Measurements from ENCODE around the gene PHF21A. TPM values are rescaled to one million over a fixed set of nuclear protein-coding genes. Genes with fewer than 3 reads are reported as not detected.

PHF21A gene
- total RNA-seq, 1 donor from 2014 or later: 30.7 TPM

GRCh38 chr11:46075168-46075567 lies 46.1 kb downstream of the PHF21A start:
- DNase-seq: no peak

- no peak for DNase-seq
Measured at GRCh38 chr11:46073632-46074031, 47.6 kb downstream of the PHF21A start.

- no peak for DNase-seq
Measured at GRCh38 chr11:46072172-46072964, 48.9 kb downstream of the PHF21A start.

GRCh38 chr11:46071091-46071490 lies 50.2 kb downstream of the PHF21A start:
- DNase-seq: no peak

- DNase-seq: no peak
Measured at GRCh38 chr11:46069595-46069994, 51.7 kb downstream of the PHF21A start.

- no peak for DNase-seq
Measured at GRCh38 chr11:46066335-46066734, 54.9 kb downstream of the PHF21A start.

- no peak for DNase-seq
Measured at GRCh38 chr11:46065681-46066080, 55.6 kb downstream of the PHF21A start.

- DNase-seq: no peak
Measured at GRCh38 chr11:46064221-46064620, 57.0 kb downstream of the PHF21A start.

- no peak for DNase-seq
Measured at GRCh38 chr11:46063138-46063537, 58.1 kb downstream of the PHF21A start.

GRCh38 chr11:46060013-46060412 lies 61.2 kb downstream of the PHF21A start:
- no peak for DNase-seq

- no peak for DNase-seq
Measured at GRCh38 chr11:46057489-46057888, 63.8 kb downstream of the PHF21A start.

GRCh38 chr11:46055371-46055770 lies 65.9 kb downstream of the PHF21A start:
- DNase-seq: no peak

GRCh38 chr11:46051102-46051501 lies 70.2 kb downstream of the PHF21A start:
- no peak for DNase-seq

GRCh38 chr11:46050662-46051061 lies 70.6 kb downstream of the PHF21A start:
- DNase-seq: no peak

- DNase-seq: no peak
Measured at GRCh38 chr11:46050003-46050461, 71.2 kb downstream of the PHF21A start.

- no peak for DNase-seq
Measured at GRCh38 chr11:46049325-46049897, 71.8 kb downstream of the PHF21A start.

GRCh38 chr11:46048198-46048597 lies 73.1 kb downstream of the PHF21A start:
- DNase-seq: no peak

- no peak for DNase-seq
Measured at GRCh38 chr11:46047520-46047919, 73.7 kb downstream of the PHF21A start.

GRCh38 chr11:46045811-46046210 lies 75.4 kb downstream of the PHF21A start:
- DNase-seq: no peak

GRCh38 chr11:46044601-46045000 lies 76.7 kb downstream of the PHF21A start:
- no peak for DNase-seq

GRCh38 chr11:46039990-46040389 lies 81.3 kb downstream of the PHF21A start:
- DNase-seq: no peak

- no peak for DNase-seq
Measured at GRCh38 chr11:46038529-46038928, 82.7 kb downstream of the PHF21A start.

GRCh38 chr11:46036969-46037368 lies 84.3 kb downstream of the PHF21A start:
- no peak for DNase-seq

GRCh38 chr11:46036009-46036408 lies 85.2 kb downstream of the PHF21A start:
- no peak for DNase-seq
